Hepatocyte (in vitro differentiated cells): ENCODE measurements around the gene BPNT1. TPM values are rescaled to one million over a fixed set of nuclear protein-coding genes. Genes with fewer than 3 reads are reported as not detected.

Experiments
- DNase-seq: peaks from one replicate; pipeline ENCODE4 v3.0.0-alpha.2; 2016; ENCODE audit warnings: low spot score
- H2AFZ ChIP-seq: fragments of 200-600 bp; sonication (generic); 2 replicates; pipeline ENCODE4 v1.6.0; 2016; ENCODE audit warnings: antibody characterized with exemption, mild to moderate bottlenecking
- H3K27ac ChIP-seq: fragments of 200-600 bp; sonication (generic); 2 replicates; pipeline ENCODE4 v1.5.1; 2016; ENCODE audit warnings: mild to moderate bottlenecking
- H3K27me3 ChIP-seq: fragments of 200-600 bp; sonication (generic); 2 replicates; pipeline ENCODE4 v1.6.1; 2016
- H3K36me3 ChIP-seq: fragments of 200-600 bp; sonication (generic); replicated peaks from 2 replicates; pipeline ENCODE4 v1.5.1; 2016; ENCODE audit warnings: low read depth; ENCODE audit not compliant: insufficient read depth
- H3K4me1 ChIP-seq: fragments of 200-600 bp; sonication (generic); 2 replicates; pipeline ENCODE4 v1.5.1; 2016; ENCODE audit warnings: mild to moderate bottlenecking, moderate library complexity; ENCODE audit not compliant: insufficient read depth
- H3K4me2 ChIP-seq: fragments of 200-600 bp; sonication (generic); 2 replicates; pipeline ENCODE4 v1.6.0; 2016
- H3K4me3 ChIP-seq: fragments of 200-600 bp; sonication (generic); 2 replicates; pipeline ENCODE4 v1.5.1; 2016; ENCODE audit warnings: mild to moderate bottlenecking
- H3K79me2 ChIP-seq: fragments of 200-600 bp; sonication (generic); 2 replicates; pipeline ENCODE4 v1.6.0; 2017; ENCODE audit warnings: mild to moderate bottlenecking
- H3K9me2 ChIP-seq: fragments of 200-600 bp; sonication (generic); replicated peaks from 2 replicates; pipeline ENCODE4 v1.6.0; 2017; ENCODE audit warnings: mild to moderate bottlenecking; ENCODE audit not compliant: insufficient read depth
- H3K9me3 ChIP-seq: fragments of 200-600 bp; sonication (generic); 2 replicates; pipeline ENCODE4 v1.5.1; 2016; ENCODE audit warnings: low read depth, mild to moderate bottlenecking
- H4K20me1 ChIP-seq: fragments of 200-600 bp; sonication (generic); 2 replicates; pipeline ENCODE4 v1.6.0; 2016; ENCODE audit warnings: mild to moderate bottlenecking; ENCODE audit not compliant: insufficient read depth, poor library complexity, severe bottlenecking
- EZH2 ChIP-seq: fragments of 200-600 bp; sonication (generic); IDR thresholded peaks from 2 replicates; pipeline ENCODE4 v1.6.1; 2016; ENCODE audit warnings: antibody characterized with exemption, mild to moderate bottlenecking, borderline replicate concordance
- EZH2phosphoT487 ChIP-seq: fragments of 200-600 bp; sonication (generic); IDR thresholded peaks from one replicate; pipeline ENCODE4 v1.6.1; 2018; ENCODE audit warnings: antibody characterized with exemption, mild to moderate bottlenecking, low read depth, moderate library complexity; ENCODE audit not compliant: unreplicated experiment, severe bottlenecking
- WGBS: methylation state at CpG from one replicate; pipeline ENCODE4 v1.1.6; 2016; ENCODE audit warnings: low lambda C conversion rate; ENCODE audit errors: missing lambda C conversion rate; 5-methylcytosine and 5-hydroxymethylcytosine counted together
- polyA plus RNA-seq: library from polyadenylated mRNA; unstranded; fragments of >200 nt; fragmentation: Nextera tagmentation; extraction: Ambion mirVana; gene quantifications from 2 replicates; pipeline ENCODE4 v1.2.1, GENCODE V29; 2016
- total RNA-seq: library from RNA; depleted of rRNA; stranded (reverse); fragments of >200 nt; gene quantifications from 2 replicates; pipeline ENCODE4 v1.2.3, GENCODE V29; 2014
- TF ChIP-seq, protein P1 (sequence below): fragments of 200-600 bp; sonication (generic); IDR thresholded peaks from 2 replicates; pipeline ENCODE4 v1.5.1; 2016; ENCODE audit warnings: antibody characterized with exemption, mild to moderate bottlenecking; ENCODE audit not compliant: poor library complexity

The BPNT1 gene
- total and polyA plus RNA-seq, 2 experiments from 2014 or later, result 11.2 to 53.4 TPM

DNA sequence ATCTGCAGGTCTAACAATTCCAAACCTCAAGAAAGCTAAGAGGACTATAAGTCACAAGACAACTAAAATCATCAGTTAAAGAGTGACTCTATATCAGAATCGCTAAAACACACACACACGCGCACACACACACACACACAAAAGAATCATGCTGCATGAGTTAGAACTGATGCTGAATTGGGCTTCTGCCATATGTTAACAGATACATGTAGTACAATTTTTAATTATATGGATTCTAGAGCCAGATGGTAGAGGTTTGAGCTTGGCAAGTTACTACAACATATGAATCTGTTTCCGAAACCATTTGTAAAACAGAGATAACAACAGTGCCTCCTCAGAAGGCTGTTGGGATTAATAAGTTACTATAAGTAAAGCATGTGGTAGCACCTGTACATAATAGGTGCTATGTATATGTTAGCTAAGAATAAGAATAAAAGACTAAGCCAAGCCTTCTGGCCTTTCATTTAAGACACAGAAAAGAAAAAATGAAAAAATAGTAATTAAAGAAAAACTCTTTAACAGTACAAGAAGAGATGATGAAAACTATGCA, 61.2 kb downstream of the BPNT1 start:
- TF ChIP-seq EZH2phosphoT487, result no peak
- Histone ChIP-seq H3K4me2 (no peak overlapping the region), H3K4me1 (no peaks in the 10 kb centered on the region), H3K79me2 (no peaks in the 10 kb centered on the region), H3K27me3 (no peaks in the 10 kb centered on the region), H3K9me3 (no peaks in the 10 kb centered on the region), H3K4me3 (no peak overlapping the region), H3K9me2 (no peaks in the 10 kb centered on the region), H4K20me1 (no peaks in the 10 kb centered on the region), H2AFZ (no peak overlapping the region), H3K36me3 (no peaks in the 10 kb centered on the region), H3K27ac (no peak overlapping the region)
- WGBS, result 87% methylated on average over 4 of the region's 4 CpGs
- DNase-seq, result no peak

- no peaks in the 10 kb centered on the region for H3K4me1 ChIP-seq
- H2AFZ ChIP-seq, result no peak overlapping the region
- no peak for DNase-seq
- TF ChIP-seq EZH2 (no peak), EZH2phosphoT487 (no peak)
- TF ChIP-seq, protein P1, sequence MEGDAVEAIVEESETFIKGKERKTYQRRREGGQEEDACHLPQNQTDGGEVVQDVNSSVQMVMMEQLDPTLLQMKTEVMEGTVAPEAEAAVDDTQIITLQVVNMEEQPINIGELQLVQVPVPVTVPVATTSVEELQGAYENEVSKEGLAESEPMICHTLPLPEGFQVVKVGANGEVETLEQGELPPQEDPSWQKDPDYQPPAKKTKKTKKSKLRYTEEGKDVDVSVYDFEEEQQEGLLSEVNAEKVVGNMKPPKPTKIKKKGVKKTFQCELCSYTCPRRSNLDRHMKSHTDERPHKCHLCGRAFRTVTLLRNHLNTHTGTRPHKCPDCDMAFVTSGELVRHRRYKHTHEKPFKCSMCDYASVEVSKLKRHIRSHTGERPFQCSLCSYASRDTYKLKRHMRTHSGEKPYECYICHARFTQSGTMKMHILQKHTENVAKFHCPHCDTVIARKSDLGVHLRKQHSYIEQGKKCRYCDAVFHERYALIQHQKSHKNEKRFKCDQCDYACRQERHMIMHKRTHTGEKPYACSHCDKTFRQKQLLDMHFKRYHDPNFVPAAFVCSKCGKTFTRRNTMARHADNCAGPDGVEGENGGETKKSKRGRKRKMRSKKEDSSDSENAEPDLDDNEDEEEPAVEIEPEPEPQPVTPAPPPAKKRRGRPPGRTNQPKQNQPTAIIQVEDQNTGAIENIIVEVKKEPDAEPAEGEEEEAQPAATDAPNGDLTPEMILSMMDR, result no peak
- no peaks in the 10 kb centered on the region for H3K9me2 ChIP-seq
- no peak overlapping the region for H3K4me3 ChIP-seq
- no peaks in the 10 kb centered on the region for H3K79me2 ChIP-seq
- H4K20me1 ChIP-seq, result no peaks in the 10 kb centered on the region
- no peak overlapping the region for H3K4me2 ChIP-seq
- no peaks in the 10 kb centered on the region for H3K36me3 ChIP-seq
- H3K27ac ChIP-seq, result no peak overlapping the region
- H3K27me3 ChIP-seq, result no peaks in the 10 kb centered on the region
- H3K9me3 ChIP-seq, result no peaks in the 10 kb centered on the region
Measured at GRCh38 chr1:220019071-220019470, 70.5 kb downstream of the BPNT1 start.

DNA sequence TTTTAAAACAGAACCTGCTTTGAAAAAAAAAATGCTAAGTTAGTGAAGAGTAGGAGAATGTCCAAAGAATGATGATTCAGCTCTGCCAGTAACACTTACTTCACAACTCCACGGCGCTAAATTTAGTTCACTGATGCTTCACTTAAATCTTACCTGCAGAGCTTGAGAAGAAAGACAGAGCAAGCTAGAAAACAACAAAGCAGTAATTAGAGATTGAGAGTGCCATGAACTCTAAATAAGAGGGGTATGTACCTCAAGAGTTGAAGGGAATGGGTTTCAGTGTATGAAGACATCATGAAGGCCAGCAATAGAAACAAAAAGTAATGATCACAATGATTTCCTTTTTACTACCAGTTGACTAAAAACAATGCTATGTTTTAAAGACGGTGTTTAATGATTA, 76.1 kb downstream of the BPNT1 start:
- no peaks in the 10 kb centered on the region for H3K36me3 ChIP-seq
- no peaks in the 10 kb centered on the region for H3K79me2 ChIP-seq
- no peaks in the 10 kb centered on the region for H4K20me1 ChIP-seq
- H3K4me3 ChIP-seq, result no peak overlapping the region
- no peaks in the 10 kb centered on the region for H3K9me2 ChIP-seq
- DNase-seq, result no peak
- no peak overlapping the region for H3K27ac ChIP-seq
- H3K27me3 ChIP-seq, result no peaks in the 10 kb centered on the region
- H2AFZ ChIP-seq, result no peak overlapping the region
- H3K4me1 ChIP-seq, result no peaks in the 10 kb centered on the region
- WGBS, result 83% methylated on average over 3 of the region's 3 CpGs
- no peak for TF ChIP-seq EZH2phosphoT487
- TF ChIP-seq, protein P1, result no peak
- no peak for TF ChIP-seq EZH2
- H3K9me3 ChIP-seq, result no peaks in the 10 kb centered on the region
- no peak overlapping the region for H3K4me2 ChIP-seq

DNA sequence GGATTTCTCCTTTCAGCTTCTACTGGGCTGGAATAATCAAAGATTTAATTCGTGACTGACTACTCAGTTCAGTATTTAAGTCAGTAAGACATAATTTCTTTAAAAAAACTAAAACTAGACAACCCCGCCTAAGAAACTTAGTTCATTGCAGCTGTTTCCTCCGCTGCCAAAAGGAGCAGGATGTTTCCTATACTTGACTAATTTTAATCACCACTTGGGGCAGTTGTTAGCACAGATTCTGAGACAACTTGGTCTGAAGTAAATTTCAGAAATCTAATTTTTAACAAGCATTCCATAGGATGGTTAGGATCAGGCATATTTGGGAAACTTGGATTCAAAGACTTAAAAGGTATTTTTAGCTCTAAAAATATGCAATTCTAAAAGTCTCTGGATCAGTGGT, 77.3 kb downstream of the BPNT1 start:
- DNase-seq, result no peak
- no peak overlapping the region for H2AFZ ChIP-seq
- no peaks in the 10 kb centered on the region for H3K79me2 ChIP-seq
- H3K4me2 ChIP-seq, result no peak overlapping the region
- no peak overlapping the region for H3K4me3 ChIP-seq
- H3K27me3 ChIP-seq, result no peaks in the 10 kb centered on the region
- TF ChIP-seq EZH2 (no peak), EZH2phosphoT487 (no peak)
- TF ChIP-seq, protein P1, result no peak
- WGBS, result 51% methylated on average over 3 of the region's 3 CpGs
- H3K27ac ChIP-seq, result no peak overlapping the region
- H3K4me1 ChIP-seq, result no peaks in the 10 kb centered on the region
- H3K9me3 ChIP-seq, result no peaks in the 10 kb centered on the region
- no peaks in the 10 kb centered on the region for H3K36me3 ChIP-seq
- H4K20me1 ChIP-seq, result no peaks in the 10 kb centered on the region
- no peaks in the 10 kb centered on the region for H3K9me2 ChIP-seq
